BLaER1 treated with 17β-estradiol and CSF1 and Interleukin-3, amounts not matched to agents 10 nM and 100 nM (cell line): ENCODE results near the gene HOXD11.

Experiments used
- H3K27ac ChIP-seq, 11 experiments: shearing (Covaris generic); formaldehyde crosslinking; 2 replicates each; pipeline ENCODE4 v1.8.1; 2022
- H3K27me3 ChIP-seq, 11 experiments: shearing (Covaris generic); formaldehyde crosslinking; 2 replicates each; pipeline ENCODE4 v1.8.1; 2022
- H3K36me3 ChIP-seq, 11 experiments: shearing (Covaris generic); formaldehyde crosslinking; 2 replicates each; pipeline ENCODE4 v1.8.1; 2022
- H3K4me1 ChIP-seq, 10 experiments: shearing (Covaris generic); formaldehyde crosslinking; 2 replicates each; pipeline ENCODE4 v1.8.1; 2022
- H3K4me2 ChIP-seq, 11 experiments: shearing (Covaris generic); formaldehyde crosslinking; 2 replicates each; pipeline ENCODE4 v1.8.1; 2022
- H3K4me3 ChIP-seq, 10 experiments: shearing (Covaris generic); formaldehyde crosslinking; 2 replicates each; pipeline ENCODE4 v1.8.1; 2022
- H3K9ac ChIP-seq, 11 experiments: shearing (Covaris generic); formaldehyde crosslinking; 2 replicates each; pipeline ENCODE4 v1.8.1; 2022
- H3K9me3 ChIP-seq, 11 experiments: shearing (Covaris generic); formaldehyde crosslinking; replicated peaks in 1 of 11; 2 replicates each; pipeline ENCODE4 v1.8.1; 2022
- H4K20me1 ChIP-seq, 11 experiments: shearing (Covaris generic); formaldehyde crosslinking; 2 replicates each; pipeline ENCODE4 v1.8.1; 2022
- Cebpa-rat ChIP-seq, 11 experiments: shearing (Covaris generic); IDR thresholded peaks; 2 replicates each; pipeline ENCODE4 v1.8.1; 2022

Gene HOXD11

GRCh38 chr2:176149939-176150583 is 43.0 kb downstream of the HOXD11 start:
- no peak overlapping the region for H3K27ac ChIP-seq
- H3K36me3 ChIP-seq, result no peaks in the 10 kb centered on the region
- H3K4me1 ChIP-seq, result no peaks in the 10 kb centered on the region
- no peaks in the 10 kb centered on the region; a peak in 2 of 22 replicates for H4K20me1 ChIP-seq
- H3K27me3 ChIP-seq, result peaks cover 87 to 100% (median 99%) of the 10 kb centered on the region in 11 experiments
- peaks cover 35 to 61% (median 54%) of the 10 kb centered on the region in 11 experiments for H3K9me3 ChIP-seq
- no peak for TF ChIP-seq Cebpa-rat (IDR thresholded peaks at IDR 0.05)
- no peak overlapping the region for H3K9ac ChIP-seq
- H3K4me3 ChIP-seq, result no peak overlapping the region
- no peak overlapping the region for H3K4me2 ChIP-seq

GRCh38 chr2:176150584-176151441 is 43.7 kb downstream of the HOXD11 start:
- no peak overlapping the region for H3K9ac ChIP-seq
- H3K9me3 ChIP-seq, result peaks cover 35 to 61% (median 56%) of the 10 kb centered on the region in 11 experiments
- no peak overlapping the region for H3K4me3 ChIP-seq
- no peak overlapping the region for H3K4me2 ChIP-seq
- H3K27ac ChIP-seq, result no peak overlapping the region
- H3K27me3 ChIP-seq, result peaks cover 94 to 100% (median 99%) of the 10 kb centered on the region in 11 experiments
- H3K36me3 ChIP-seq, result no peaks in the 10 kb centered on the region
- no peak for TF ChIP-seq Cebpa-rat (IDR thresholded peaks at IDR 0.05)
- H3K4me1 ChIP-seq, result no peaks in the 10 kb centered on the region
- H4K20me1 ChIP-seq, result no peaks in the 10 kb centered on the region; a peak in 2 of 22 replicates

- no peak within 1 kb of the TSS for H3K4me2 ChIP-seq
- no peak within 1 kb of the TSS for H3K4me3 ChIP-seq
- no peak within 1 kb of the TSS for H3K27ac ChIP-seq
- H3K4me1 ChIP-seq, result no peaks in the 10 kb centered on the region
- no peak within 1 kb of the TSS for H3K9ac ChIP-seq
- no peaks in the 10 kb centered on the region; a peak in 2 of 22 replicates for H4K20me1 ChIP-seq
- peaks cover 38 to 67% (median 62%) of the 10 kb centered on the region in 11 experiments for H3K9me3 ChIP-seq
- H3K27me3 ChIP-seq, result peaks cover 94 to 100% (median 99%) of the 10 kb centered on the region in 11 experiments
- H3K36me3 ChIP-seq, result no peaks in the 10 kb centered on the region
- TF ChIP-seq Cebpa-rat (IDR thresholded peaks at IDR 0.05), result no peak
These were observed 44.6 kb downstream of the HOXD11 start, which contains the start of gene HOXD4 for GRCh38 chr2:176151442-176152287. Gene HOXD4 (plus strand): TSS chr2:176151550. CDS start chr2:176151634, 84 bp downstream.

GRCh38 chr2:176152350-176153181 is 45.5 kb downstream of the HOXD11 start:
- peaks cover 47 to 70% (median 66%) of the 10 kb centered on the region in 11 experiments for H3K9me3 ChIP-seq
- no peak overlapping the region for H3K4me3 ChIP-seq
- no peaks in the 10 kb centered on the region; a peak in 2 of 22 replicates for H4K20me1 ChIP-seq
- H3K4me1 ChIP-seq, result no peaks in the 10 kb centered on the region
- no peak overlapping the region for H3K9ac ChIP-seq
- no peak for TF ChIP-seq Cebpa-rat (IDR thresholded peaks at IDR 0.05)
- H3K27ac ChIP-seq, result no peak overlapping the region
- no peak overlapping the region for H3K4me2 ChIP-seq
- peaks cover 97 to 100% (median 100%) of the 10 kb centered on the region in 11 experiments for H3K27me3 ChIP-seq
- H3K36me3 ChIP-seq, result no peaks in the 10 kb centered on the region

- Histone ChIP-seq H3K36me3 (no peaks in the 10 kb centered on the region), H3K9ac (no peak overlapping the region), H3K27me3 (peaks cover 95 to 100% (median 100%) of the 10 kb centered on the region in 11 experiments), H3K4me2 (no peak overlapping the region), H3K27ac (no peak overlapping the region), H4K20me1 (no peaks in the 10 kb centered on the region; a peak in 2 of 22 replicates), H3K9me3 (peaks cover 41 to 67% (median 61%) of the 10 kb centered on the region in 11 experiments), H3K4me1 (no peaks in the 10 kb centered on the region), H3K4me3 (no peak overlapping the region)
- no peak for TF ChIP-seq Cebpa-rat (IDR thresholded peaks at IDR 0.05)
These were observed 47.6 kb downstream of the HOXD11 start for GRCh38 chr2:176154576-176155252.

GRCh38 chr2:176155356-176156044 is 48.4 kb downstream of the HOXD11 start:
- Histone ChIP-seq H3K36me3 (no peaks in the 10 kb centered on the region), H3K4me3 (no peak overlapping the region), H4K20me1 (no peaks in the 10 kb centered on the region; a peak in 1 of 22 replicates), H3K27ac (no peak overlapping the region), H3K9me3 (peaks cover 42 to 67% (median 61%) of the 10 kb centered on the region in 11 experiments), H3K9ac (no peak overlapping the region), H3K27me3 (peaks cover 90 to 100% (median 100%) of the 10 kb centered on the region in 11 experiments), H3K4me1 (no peaks in the 10 kb centered on the region), H3K4me2 (no peak overlapping the region)
- TF ChIP-seq Cebpa-rat (IDR thresholded peaks at IDR 0.05), result no peak

- H3K9ac ChIP-seq, result no peak overlapping the region
- H3K9me3 ChIP-seq, result peaks cover 45 to 67% (median 61%) of the 10 kb centered on the region in 11 experiments
- H3K4me2 ChIP-seq, result no peak overlapping the region
- H3K27me3 ChIP-seq, result peaks cover 82 to 100% (median 99%) of the 10 kb centered on the region in 11 experiments
- no peaks in the 10 kb centered on the region for H3K4me1 ChIP-seq
- H4K20me1 ChIP-seq, result no peaks in the 10 kb centered on the region
- no peaks in the 10 kb centered on the region for H3K36me3 ChIP-seq
- no peak overlapping the region for H3K4me3 ChIP-seq
- TF ChIP-seq Cebpa-rat (IDR thresholded peaks at IDR 0.05), result no peak
- H3K27ac ChIP-seq, result no peak overlapping the region
These were observed 49.3 kb downstream of the HOXD11 start for GRCh38 chr2:176156301-176156806.
